Mesendoderm (in vitro differentiated cells): Measurements from ENCODE around the gene FBXO38.

Experiments used
- DNase-seq: peaks from one replicate; pipeline ENCODE4 v3.0.0; 2013
- H2AK5ac ChIP-seq: 2 replicates; pipeline ENCODE4 v1.6.1; 2013; ENCODE audit warnings: low read length, inconsistent platforms
- H2BK120ac ChIP-seq: 2 replicates; pipeline ENCODE4 v1.6.1; 2013; ENCODE audit warnings: low read depth, mild to moderate bottlenecking, low read length, moderate library complexity, mixed read lengths
- H2BK15ac ChIP-seq: replicated peaks from 2 replicates; pipeline ENCODE4 v1.6.1; 2013; ENCODE audit warnings: low read depth, mild to moderate bottlenecking, moderate library complexity
- H2BK5ac ChIP-seq: 2 replicates; pipeline ENCODE4 v1.6.1; 2013; ENCODE audit warnings: low read length, inconsistent platforms
- H3K18ac ChIP-seq: 2 replicates; pipeline ENCODE4 v1.6.1; 2013; ENCODE audit warnings: mild to moderate bottlenecking, low read length, mixed read lengths
- H3K23ac ChIP-seq: one replicate; pipeline ENCODE4 v1.6.1; 2013; ENCODE audit warnings: low read length
- H3K27ac ChIP-seq: 2 replicates; pipeline ENCODE4 v1.5.1; 2013; ENCODE audit warnings: low read depth, mild to moderate bottlenecking, inconsistent platforms, low read length, moderate library complexity
- H3K27me3 ChIP-seq: 2 replicates; pipeline ENCODE4 v1.6.1; 2013; ENCODE audit warnings: low read length, control low read depth, mild to moderate bottlenecking, inconsistent platforms; ENCODE audit not compliant: insufficient read depth, poor library complexity
- H3K36me3 ChIP-seq: 2 replicates; pipeline ENCODE4 v1.6.1; 2013; ENCODE audit warnings: low read length, inconsistent platforms; ENCODE audit not compliant: control insufficient read depth, insufficient read depth
- H3K4ac ChIP-seq: one replicate; pipeline ENCODE4 v1.6.1; 2013; ENCODE audit warnings: low read depth, mild to moderate bottlenecking, low read length, moderate library complexity
- H3K4me1 ChIP-seq: 2 replicates; pipeline ENCODE4 v1.6.1; 2013; ENCODE audit warnings: low read depth, low read length, inconsistent platforms; ENCODE audit not compliant: control insufficient read depth
- H3K4me2 ChIP-seq: 2 replicates; pipeline ENCODE4 v1.6.1; 2013; ENCODE audit warnings: low read length
- H3K4me3 ChIP-seq: 2 replicates; pipeline ENCODE4 v1.5.1; 2013; ENCODE audit warnings: mild to moderate bottlenecking, low read length
- H3K56ac ChIP-seq: one replicate; pipeline ENCODE4 v1.6.1; 2013; ENCODE audit warnings: low read length
- H3K79me1 ChIP-seq: 2 replicates; pipeline ENCODE4 v1.6.1; 2013; ENCODE audit warnings: low read length, inconsistent platforms
- H3K79me2 ChIP-seq: 2 replicates; pipeline ENCODE4 v1.6.1; 2013; ENCODE audit warnings: mild to moderate bottlenecking, low read length; ENCODE audit not compliant: control insufficient read depth, insufficient read depth
- H3K9ac ChIP-seq: 2 replicates; pipeline ENCODE4 v1.6.1; 2013; ENCODE audit warnings: low read length, inconsistent platforms
- H4K5ac ChIP-seq: one replicate; pipeline ENCODE4 v1.6.1; 2013; ENCODE audit warnings: low read length
- H4K8ac ChIP-seq: one replicate; pipeline ENCODE4 v1.6.1; 2013; ENCODE audit warnings: low read depth, mild to moderate bottlenecking, control low read depth, low read length, moderate library complexity
- WGBS: extraction: QIAGEN DNeasy Blood & Tissue Kit; methylation state at CpG from one replicate; pipeline ENCODE4 v1.1.7; 2013; ENCODE audit warnings: low lambda C conversion rate, missing lambda C conversion rate; ENCODE audit not compliant: insufficient coverage; ENCODE audit errors: extremely low coverage; 5-methylcytosine and 5-hydroxymethylcytosine counted together

FBXO38 gene

DNA sequence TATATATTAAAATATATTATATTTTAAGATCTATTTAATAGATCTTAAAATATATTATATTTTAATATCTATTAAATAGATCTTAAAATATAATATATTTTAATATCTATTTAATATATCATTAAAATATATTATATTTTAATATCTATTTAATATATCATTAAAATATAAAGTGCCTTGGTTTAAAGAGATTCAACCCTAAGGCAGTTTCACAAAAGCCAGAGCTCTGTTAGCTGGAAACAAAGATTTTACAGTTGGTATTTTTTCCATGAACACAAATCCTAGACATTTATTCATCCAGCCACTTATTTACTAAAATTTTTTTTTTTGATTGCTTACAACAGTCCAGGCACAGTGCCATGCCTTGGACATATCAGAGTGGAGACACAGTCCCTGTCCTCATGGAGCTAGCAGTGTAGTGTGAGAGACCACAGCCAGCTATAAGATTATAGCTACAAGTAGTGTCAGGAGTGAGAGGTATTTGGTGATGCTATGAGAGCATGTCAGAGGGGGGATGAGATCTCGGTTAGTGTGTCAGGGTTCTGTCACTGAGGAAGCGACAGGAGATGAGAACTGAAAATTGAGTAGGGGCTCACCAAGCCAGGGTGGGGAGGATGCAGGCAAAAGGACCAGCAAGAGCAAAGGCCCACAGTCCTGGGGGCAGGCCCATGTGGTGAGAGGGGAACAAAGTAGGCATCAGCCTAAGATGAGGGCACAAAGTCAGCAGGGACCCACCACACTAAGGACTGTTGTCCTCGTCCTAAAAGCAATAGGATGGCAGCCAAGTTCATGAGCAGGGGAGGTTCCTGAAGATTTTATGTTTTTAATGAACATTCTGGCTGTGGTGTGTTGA is 74.5 kb downstream of the FBXO38 start:
- no peaks in the 10 kb centered on the region for H3K79me1 ChIP-seq
- H3K79me2 ChIP-seq, result no peaks in the 10 kb centered on the region
- no peak overlapping the region for H3K9ac ChIP-seq
- H3K27ac ChIP-seq, result no peak overlapping the region
- H3K23ac ChIP-seq, result no peak overlapping the region
- peak overlapping the region; percentile 53 for H2BK5ac ChIP-seq
- H4K5ac ChIP-seq, result no peak overlapping the region
- no peak overlapping the region for H3K4me3 ChIP-seq
- H4K8ac ChIP-seq, result no peak overlapping the region
- no peak for DNase-seq
- no peak overlapping the region for H2BK15ac ChIP-seq
- H2AK5ac ChIP-seq, result no peak overlapping the region
- no peak overlapping the region for H2BK120ac ChIP-seq
- WGBS, result no CpG with 5 or more reads among the region's 3 CpGs
- H3K4ac ChIP-seq, result no peak overlapping the region
- peak overlapping the region; percentile 54 for H3K56ac ChIP-seq
- no peak overlapping the region for H3K18ac ChIP-seq
- peaks cover 14% of the 10 kb centered on the region for H3K4me1 ChIP-seq
- H3K36me3 ChIP-seq, result no peaks in the 10 kb centered on the region
- no peak overlapping the region for H3K4me2 ChIP-seq
- no peaks in the 10 kb centered on the region for H3K27me3 ChIP-seq

DNA sequence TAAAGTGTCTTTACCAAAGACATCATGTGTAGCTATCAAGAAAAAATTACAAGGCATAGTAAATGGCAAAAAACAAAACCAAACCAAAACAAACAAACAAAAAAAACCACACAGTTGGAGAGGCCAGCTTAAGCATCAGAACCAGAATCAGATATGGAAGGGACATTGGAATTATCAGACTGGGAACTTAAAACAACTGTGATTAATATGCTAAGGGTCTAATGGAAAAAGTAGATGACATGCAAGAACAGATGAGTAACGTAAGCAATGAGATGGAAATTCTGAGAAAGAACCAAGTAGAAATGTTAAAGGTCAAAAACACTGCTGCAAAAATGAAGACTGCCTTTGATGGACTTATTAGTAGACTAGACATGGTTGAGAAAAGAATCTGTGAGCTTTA is 75.9 kb downstream of the FBXO38 start:
- Histone ChIP-seq H3K79me1 (no peaks in the 10 kb centered on the region), H3K4me1 (peaks cover 10% of the 10 kb centered on the region), H3K4me2 (no peak overlapping the region), H2BK5ac (no peak overlapping the region), H3K79me2 (no peaks in the 10 kb centered on the region), H3K18ac (no peak overlapping the region), H3K36me3 (no peaks in the 10 kb centered on the region), H4K8ac (no peak overlapping the region), H3K23ac (no peak overlapping the region), H3K4ac (no peak overlapping the region), H3K27ac (no peak overlapping the region), H3K56ac (no peak overlapping the region), H3K27me3 (no peaks in the 10 kb centered on the region), H4K5ac (no peak overlapping the region), H2BK15ac (no peak overlapping the region), H3K9ac (no peak overlapping the region), H2BK120ac (no peak overlapping the region), H2AK5ac (no peak overlapping the region), H3K4me3 (no peak overlapping the region)
- no CpG with 5 or more reads among the region's 1 CpG for WGBS
- no peak for DNase-seq

DNA sequence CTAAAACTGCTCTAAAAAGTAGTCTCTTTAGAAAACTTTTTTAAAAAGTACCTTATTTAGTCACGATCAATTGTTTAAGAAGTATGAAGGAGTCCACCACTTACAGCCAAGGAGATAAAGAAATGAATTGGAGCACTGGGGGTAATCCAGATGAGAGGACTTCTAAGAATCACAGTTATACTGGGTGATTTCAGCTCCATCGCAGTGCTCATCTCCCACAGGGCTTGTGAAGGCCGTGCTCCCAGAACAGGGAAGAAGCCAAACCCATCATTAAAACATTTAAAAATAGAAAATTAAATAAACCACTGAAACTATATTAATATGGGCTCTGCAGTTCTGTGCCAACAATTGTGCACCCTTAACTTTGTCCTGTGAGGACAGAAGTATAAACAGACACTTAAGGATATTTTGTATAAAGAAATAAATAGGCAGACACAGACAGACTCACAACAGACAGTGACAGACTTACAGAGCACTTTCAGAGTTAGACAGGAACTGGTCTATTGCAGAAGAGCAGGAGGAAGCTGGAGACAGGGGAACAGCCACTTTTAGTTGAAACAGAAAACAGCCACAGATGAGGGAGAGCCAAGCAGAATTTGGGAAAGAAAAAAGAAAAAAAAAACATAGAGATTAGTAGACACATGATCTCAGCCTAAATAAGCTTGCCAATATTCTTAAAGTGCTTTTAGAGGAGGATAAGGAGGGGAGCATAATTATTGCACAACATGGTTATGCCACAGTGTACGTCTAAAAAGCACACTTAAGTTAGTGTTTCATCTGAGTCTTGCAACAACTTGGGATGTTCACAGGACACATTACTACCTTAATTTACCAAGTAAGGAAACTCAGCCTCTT is 81.8 kb downstream of the FBXO38 start:
- Histone ChIP-seq H3K79me2 (no peaks in the 10 kb centered on the region), H3K23ac (no peak overlapping the region), H3K27me3 (no peaks in the 10 kb centered on the region), H3K4ac (no peak overlapping the region), H3K4me3 (no peak overlapping the region), H3K56ac (no peak overlapping the region), H3K18ac (no peak overlapping the region), H3K79me1 (no peaks in the 10 kb centered on the region), H2BK15ac (no peak overlapping the region), H4K5ac (no peak overlapping the region), H2BK5ac (no peak overlapping the region), H3K9ac (no peak overlapping the region), H2AK5ac (no peak overlapping the region), H3K27ac (no peak overlapping the region), H2BK120ac (no peak overlapping the region), H3K36me3 (no peaks in the 10 kb centered on the region), H3K4me1 (no peaks in the 10 kb centered on the region), H3K4me2 (no peak overlapping the region), H4K8ac (no peak overlapping the region)
- no CpG with 5 or more reads among the region's 4 CpGs for WGBS
- no peak for DNase-seq

DNA sequence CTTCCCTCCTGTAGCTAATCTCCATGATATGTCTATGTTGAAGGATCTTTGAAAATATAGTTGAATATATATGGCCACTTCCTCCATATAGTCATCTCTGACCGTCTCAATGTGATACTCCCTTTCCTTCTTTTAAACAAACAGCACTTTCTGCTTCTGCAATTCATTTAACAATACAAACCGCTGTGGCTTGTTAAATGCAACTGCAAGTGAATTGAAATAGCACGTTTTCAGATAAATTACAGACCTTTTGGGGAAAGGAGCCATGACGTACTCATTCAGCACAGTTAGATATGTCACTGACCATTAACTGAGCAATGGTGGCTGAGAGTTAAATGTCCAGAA is 82.5 kb downstream of the FBXO38 start:
- DNase-seq, result no peak
- Histone ChIP-seq H3K23ac (no peak overlapping the region), H3K27ac (no peak overlapping the region), H4K8ac (no peak overlapping the region), H3K56ac (no peak overlapping the region), H4K5ac (no peak overlapping the region), H3K79me1 (no peaks in the 10 kb centered on the region), H3K27me3 (no peaks in the 10 kb centered on the region), H3K4me3 (no peak overlapping the region), H2AK5ac (no peak overlapping the region), H3K36me3 (no peaks in the 10 kb centered on the region), H3K4ac (no peak overlapping the region), H2BK15ac (no peak overlapping the region), H2BK120ac (no peak overlapping the region), H3K9ac (no peak overlapping the region), H3K4me1 (no peaks in the 10 kb centered on the region), H3K4me2 (no peak overlapping the region), H2BK5ac (no peak overlapping the region), H3K18ac (no peak overlapping the region), H3K79me2 (no peaks in the 10 kb centered on the region)
- no CpG with 5 or more reads among the region's 4 CpGs for WGBS

DNA sequence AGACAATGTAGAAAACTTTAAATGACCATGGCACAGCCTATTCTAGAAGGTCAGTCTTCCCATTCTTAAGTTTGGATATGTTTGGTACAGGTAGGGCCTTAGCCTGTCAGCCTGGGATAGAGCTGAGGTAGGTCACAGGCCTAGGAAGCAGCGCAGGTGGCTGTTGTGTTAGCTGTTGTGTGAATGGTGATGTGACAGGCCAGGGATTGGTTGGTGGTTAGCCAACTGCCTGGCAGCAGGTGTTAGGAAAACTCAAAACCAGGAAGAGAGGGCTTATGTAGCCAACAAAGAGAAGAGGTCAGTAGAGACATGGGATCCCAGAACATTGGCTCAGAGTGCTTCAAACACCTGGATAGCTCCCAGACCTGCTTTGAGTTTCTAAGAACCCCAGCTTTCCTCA is 84.2 kb downstream of the FBXO38 start:
- no peaks in the 10 kb centered on the region for H3K36me3 ChIP-seq
- no peak overlapping the region for H4K8ac ChIP-seq
- H3K79me2 ChIP-seq, result no peaks in the 10 kb centered on the region
- no peaks in the 10 kb centered on the region for H3K4me1 ChIP-seq
- H3K56ac ChIP-seq, result no peak overlapping the region
- WGBS, result no CpG with 5 or more reads among the region's 1 CpG
- no peak overlapping the region for H2AK5ac ChIP-seq
- no peak overlapping the region for H2BK120ac ChIP-seq
- no peak overlapping the region for H4K5ac ChIP-seq
- H3K4me3 ChIP-seq, result no peak overlapping the region
- H2BK15ac ChIP-seq, result no peak overlapping the region
- no peaks in the 10 kb centered on the region for H3K79me1 ChIP-seq
- H3K4me2 ChIP-seq, result no peak overlapping the region
- no peak overlapping the region for H3K18ac ChIP-seq
- H3K27ac ChIP-seq, result no peak overlapping the region
- no peak overlapping the region for H2BK5ac ChIP-seq
- H3K27me3 ChIP-seq, result no peaks in the 10 kb centered on the region
- H3K23ac ChIP-seq, result no peak overlapping the region
- DNase-seq, result no peak
- H3K4ac ChIP-seq, result no peak overlapping the region
- no peak overlapping the region for H3K9ac ChIP-seq
